OCI-LY1 (cell line): ENCODE measurements around the gene ZFYVE28.

ENCODE experiments used
- EZH2 ChIP-seq: fragments of 200-600 bp; sonication (generic), shearing (Covaris generic); IDR thresholded peaks from 2 replicates; pipeline ENCODE4 v1.8.0; 2017; ENCODE audit warnings: borderline replicate concordance, mixed run types, mild to moderate bottlenecking, antibody characterized with exemption, low read length, moderate library complexity, mixed read lengths
- TF ChIP-seq, protein P1 (sequence below): fragments of 200-600 bp; sonication (generic), shearing (Covaris generic); IDR thresholded peaks from 2 replicates; pipeline ENCODE4 v1.5.1; 2017; ENCODE audit warnings: mild to moderate bottlenecking, antibody characterized with exemption, low read length, moderate library complexity, mixed read lengths

DNA sequence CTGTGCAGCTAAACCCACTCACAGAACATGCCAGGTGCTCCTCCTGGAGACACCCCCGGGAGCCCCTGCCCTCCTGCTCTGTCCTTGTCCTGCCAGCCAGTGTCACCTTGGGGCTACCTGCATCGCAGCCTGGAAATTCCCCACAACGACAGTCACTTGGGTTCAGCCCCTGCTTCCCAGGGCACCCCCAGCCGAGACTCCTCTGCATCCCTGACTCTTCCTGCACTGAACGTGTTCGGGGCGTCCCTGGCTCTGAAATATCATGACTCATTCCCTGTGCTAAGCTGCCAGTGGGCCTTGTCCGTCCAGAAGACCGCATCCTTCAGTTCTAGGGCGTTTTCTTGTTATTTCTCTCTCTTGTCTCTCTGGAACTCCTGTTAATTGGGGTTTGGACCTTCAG is 6.1 kb upstream of the ZFYVE28 start:
- no peak for TF ChIP-seq EZH2
- TF ChIP-seq, protein P1, sequence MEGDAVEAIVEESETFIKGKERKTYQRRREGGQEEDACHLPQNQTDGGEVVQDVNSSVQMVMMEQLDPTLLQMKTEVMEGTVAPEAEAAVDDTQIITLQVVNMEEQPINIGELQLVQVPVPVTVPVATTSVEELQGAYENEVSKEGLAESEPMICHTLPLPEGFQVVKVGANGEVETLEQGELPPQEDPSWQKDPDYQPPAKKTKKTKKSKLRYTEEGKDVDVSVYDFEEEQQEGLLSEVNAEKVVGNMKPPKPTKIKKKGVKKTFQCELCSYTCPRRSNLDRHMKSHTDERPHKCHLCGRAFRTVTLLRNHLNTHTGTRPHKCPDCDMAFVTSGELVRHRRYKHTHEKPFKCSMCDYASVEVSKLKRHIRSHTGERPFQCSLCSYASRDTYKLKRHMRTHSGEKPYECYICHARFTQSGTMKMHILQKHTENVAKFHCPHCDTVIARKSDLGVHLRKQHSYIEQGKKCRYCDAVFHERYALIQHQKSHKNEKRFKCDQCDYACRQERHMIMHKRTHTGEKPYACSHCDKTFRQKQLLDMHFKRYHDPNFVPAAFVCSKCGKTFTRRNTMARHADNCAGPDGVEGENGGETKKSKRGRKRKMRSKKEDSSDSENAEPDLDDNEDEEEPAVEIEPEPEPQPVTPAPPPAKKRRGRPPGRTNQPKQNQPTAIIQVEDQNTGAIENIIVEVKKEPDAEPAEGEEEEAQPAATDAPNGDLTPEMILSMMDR: no peak
